SH-SY5Y (cell line): Measurements from ENCODE around the gene RPS8.

Experiments
- GATA2 ChIP-seq: IDR thresholded peaks from 2 replicates; pipeline ENCODE4 v1.6.1; 2011; ENCODE audit warnings: mild to moderate bottlenecking, low read depth, low read length
- GATA3 ChIP-seq: IDR thresholded peaks from 2 replicates; pipeline ENCODE4 v1.6.1; 2011; ENCODE audit warnings: low read depth, mild to moderate bottlenecking, low read length, moderate library complexity

Gene RPS8

GRCh38 chr1:44775078-44775929 lies at the start of gene RPS8:
TSS of gene RPS8 (plus strand) at chr1:44775540. CDS start at chr1:44775597, 57 bp downstream.
- TF ChIP-seq GATA2 (no peak), GATA3 (no peak)

GRCh38 chr1:44730741-44731512 lies 44.4 kb upstream of the RPS8 start, which contains the start of gene RNU5D-1:
TSS of gene RNU5D-1 (minus strand) at chr1:44731170.
- TF ChIP-seq GATA2, result no peak
- no peak for TF ChIP-seq GATA3

- TF ChIP-seq GATA3 (no peak), GATA2 (no peak)
These were observed 42.0 kb upstream of the RPS8 start for GRCh38 chr1:44733365-44733764.

- TF ChIP-seq GATA2 (no peak), GATA3 (no peak)
These were observed 41.6 kb upstream of the RPS8 start for GRCh38 chr1:44733784-44734183.

- TF ChIP-seq GATA3 (no peak), GATA2 (no peak)
These were observed 39.3 kb upstream of the RPS8 start for GRCh38 chr1:44735992-44736391.

- TF ChIP-seq GATA3, result no peak
- TF ChIP-seq GATA2, result peak; percentile 7; the same call in 1 of the 2 replicates
These were observed 35.8 kb upstream of the RPS8 start, which contains the start of gene KIF2C for GRCh38 chr1:44739307-44740178. TSS of gene KIF2C (plus strand) at chr1:44739837. CDS start at chr1:44739933, 96 bp downstream.

- TF ChIP-seq GATA2 (no peak), GATA3 (no peak)
These were observed 35.1 kb upstream of the RPS8 start for GRCh38 chr1:44740179-44740617.

- no peak for TF ChIP-seq GATA2
- no peak for TF ChIP-seq GATA3
These were observed 32.1 kb upstream of the RPS8 start for GRCh38 chr1:44743211-44743610.

GRCh38 chr1:44747878-44748277 lies 27.5 kb upstream of the RPS8 start:
- TF ChIP-seq GATA2, result no peak
- TF ChIP-seq GATA3, result no peak

- TF ChIP-seq GATA3 (no peak), GATA2 (no peak)
These were observed 17.9 kb upstream of the RPS8 start for GRCh38 chr1:44757420-44757819.

- TF ChIP-seq GATA2, result no peak
- no peak for TF ChIP-seq GATA3
These were observed 16.3 kb upstream of the RPS8 start for GRCh38 chr1:44759077-44759476.

GRCh38 chr1:44760876-44761275 lies 14.5 kb upstream of the RPS8 start:
- TF ChIP-seq GATA2 (no peak), GATA3 (no peak)

GRCh38 chr1:44775930-44776729 lies 790 bp downstream of the RPS8 start:
- TF ChIP-seq GATA3 (no peak), GATA2 (no peak)

GRCh38 chr1:44776730-44777068 lies 1.4 kb downstream of the RPS8 start:
- TF ChIP-seq GATA2, result no peak
- no peak for TF ChIP-seq GATA3
